NCI-H69 (cell line): ENCODE measurements around the gene RNF2.

Experiments
- DNase-seq: peaks from one replicate; lab custom pipeline; 2025; lab: John Stamatoyannopoulos, UW

The RNF2 gene

GRCh38 chr1:185096531-185096930, 51.2 kb downstream of the RNF2 start:
- DNase-seq = no peak

GRCh38 chr1:185104083-185104482, 58.7 kb downstream of the RNF2 start:
- DNase-seq = no peak

- DNase-seq = no peak
Measured at GRCh38 chr1:185105121-185105520, 59.8 kb downstream of the RNF2 start.

- DNase-seq = peak; percentile 10
Measured at GRCh38 chr1:185108321-185108720, 63.0 kb downstream of the RNF2 start.

GRCh38 chr1:185110145-185110544, 64.8 kb downstream of the RNF2 start:
- DNase-seq = no peak

- DNase-seq = no peak
Measured at GRCh38 chr1:185111873-185112272, 66.5 kb downstream of the RNF2 start.

GRCh38 chr1:185112356-185112755, 67.0 kb downstream of the RNF2 start:
- DNase-seq = no peak

- no peak for DNase-seq
Measured at GRCh38 chr1:185129708-185130107, 84.3 kb downstream of the RNF2 start.

- DNase-seq = no peak
Measured at GRCh38 chr1:185132534-185132933, 87.2 kb downstream of the RNF2 start.

GRCh38 chr1:185137896-185138545, 92.7 kb downstream of the RNF2 start:
- no peak for DNase-seq

GRCh38 chr1:185139246-185139645, 93.9 kb downstream of the RNF2 start:
- DNase-seq = no peak

- peak; percentile 22 for DNase-seq
Measured at GRCh38 chr1:185144233-185144632, 98.9 kb downstream of the RNF2 start.

GRCh38 chr1:185151215-185151614, 105.9 kb downstream of the RNF2 start:
- no peak for DNase-seq
